Spleen (tissue), 11 donors: Measurements from ENCODE around the gene CENPP. TPM values are rescaled to one million over a fixed set of nuclear protein-coding genes. Genes with fewer than 3 reads are reported as not detected.

Experiments used
- DNase-seq: peaks from one replicate; pipeline ENCODE4 v3.0.0-alpha.2; 2020
- H3K27ac ChIP-seq, 8 donors: fragments of 200-600 bp; sonication (generic) in 7 of 8; 1 replicate in 4 of 8; 2 replicates in 4 of 8; pipeline versions ENCODE4 v1.5.0 to v1.8.0; 2016 to 2021; ENCODE audit warnings: inconsistent platforms in 4 of 8, mild to moderate bottlenecking in 4 of 8, moderate library complexity in 1 of 8
- H3K27me3 ChIP-seq, 7 donors: fragments of 200-600 bp; sonication (generic) in 6 of 7; replicated peaks in 1 of 7; 1 replicate in 4 of 7; 2 replicates in 3 of 7; pipeline versions ENCODE4 v1.5.0 to v1.8.0; 2016 to 2021; ENCODE audit warnings: inconsistent platforms in 3 of 7, mild to moderate bottlenecking in 1 of 7
- H3K36me3 ChIP-seq, 6 donors: fragments of 200-600 bp; sonication (generic) in 5 of 6; 1 replicate in 4 of 6; 2 replicates in 2 of 6; pipeline versions ENCODE4 v1.5.0 to v1.8.0; 2016 to 2021; ENCODE audit warnings: inconsistent platforms in 2 of 6
- H3K4me1 ChIP-seq, 6 donors: fragments of 200-600 bp; sonication (generic) in 5 of 6; 1 replicate in 3 of 6; 2 replicates in 3 of 6; pipeline versions ENCODE4 v1.5.0 to v1.8.0; 2016 to 2021; ENCODE audit warnings: inconsistent platforms in 3 of 6
- H3K4me3 ChIP-seq, 8 donors: fragments of 200-600 bp; sonication (generic) in 7 of 8; 1 replicate in 4 of 8; 2 replicates in 4 of 8; pipeline versions ENCODE4 v1.5.0 to v1.8.0; 2016 to 2021; ENCODE audit warnings: inconsistent platforms in 4 of 8, mild to moderate bottlenecking in 4 of 8, moderate library complexity in 2 of 8
- H3K9me3 ChIP-seq, 8 donors: fragments of 200-600 bp; sonication (generic) in 7 of 8; 1 replicate in 4 of 8; 2 replicates in 4 of 8; pipeline versions ENCODE4 v1.5.0 to v1.8.0; 2016 to 2021; ENCODE audit warnings: inconsistent platforms in 4 of 8
- POLR2A ChIP-seq, 3 donors: fragments of 450-650 bp; IDR thresholded peaks; one replicate each; pipeline ENCODE4 v1.5.1; 2017; ENCODE audit warnings: antibody characterized with exemption in 3 of 3, mild to moderate bottlenecking in 1 of 3
- POLR2AphosphoS5 ChIP-seq, 3 donors: sonication (generic); formaldehyde crosslinking; IDR thresholded peaks; one replicate each; pipeline ENCODE4 v1.5.1; 2017; ENCODE audit warnings: antibody characterized with exemption in 3 of 3
- WGBS, 5 donors: extraction: QIAGEN DNeasy Blood & Tissue Kit in 3 of 5; methylation state at CpG; one replicate each; pipeline versions ENCODE4 v1.1.5 to v1.1.7; 2013 to 2018; 5-methylcytosine and 5-hydroxymethylcytosine counted together
- intact Hi-C: fragments of 100-400 bp; cut with DNase I; formaldehyde crosslinking; loops from one replicate; pipeline ENCODE4 v1.15.0; 2023; ENCODE audit warnings: low total_unique reads
- polyA plus RNA-seq, 3 donors: library from polyadenylated mRNA; stranded (reverse); fragments of 200-250 nt; gene quantifications; one replicate each; pipeline ENCODE4 v1.2.1, GENCODE V29; 2013
- total RNA-seq, 7 donors: library from RNA; depleted of rRNA in 3 of 7; stranded (reverse); fragments of >200 nt in 3 of 7; fragmentation: NEBNext Ultra II Directional in 4 of 7; extraction: Animal tissue kit (Norgen Biotek cat#: 25700) in 4 of 7; gene quantifications; one replicate each; pipeline versions ENCODE4 v1.1.0 to v1.2.1, GENCODE V29; 2016 to 2021
- TF ChIP-seq, protein P1 (sequence below), 11 experiments: fragments of 200-600 bp in 7 of 11; fragments of 450-650 bp in 4 of 11; sonication (generic) in 4 of 11; IDR thresholded peaks in 8 of 11; conservative IDR thresholded peaks in 3 of 11; 1 replicate in 7 of 11; 2 replicates in 4 of 11; pipeline versions ENCODE4 v1.4.0 to v1.8.0; 2016 to 2021; ENCODE audit warnings: antibody characterized with exemption in 11 of 11, inconsistent platforms in 4 of 11, mild to moderate bottlenecking in 1 of 11
- donor health status: healthy with polysubstance abuse.
- donor health status: DM: no; HTN: no; CAD: no; lungs with moderate emphysema.
- donor health status: DM: no; HTN: no; CAD: no.
- donor health status: Bipolar disorder and iron deficiency.
- donor health status: healthy.
- donor health status: DM: no; HTN: no; CAD: no.
- donor health status: DM: yes; HTN: yes; CAD: no.

Gene CENPP
- total and polyA plus RNA-seq, 10 donors: 1.7 to 15.8 (median 6.2) TPM

DNA sequence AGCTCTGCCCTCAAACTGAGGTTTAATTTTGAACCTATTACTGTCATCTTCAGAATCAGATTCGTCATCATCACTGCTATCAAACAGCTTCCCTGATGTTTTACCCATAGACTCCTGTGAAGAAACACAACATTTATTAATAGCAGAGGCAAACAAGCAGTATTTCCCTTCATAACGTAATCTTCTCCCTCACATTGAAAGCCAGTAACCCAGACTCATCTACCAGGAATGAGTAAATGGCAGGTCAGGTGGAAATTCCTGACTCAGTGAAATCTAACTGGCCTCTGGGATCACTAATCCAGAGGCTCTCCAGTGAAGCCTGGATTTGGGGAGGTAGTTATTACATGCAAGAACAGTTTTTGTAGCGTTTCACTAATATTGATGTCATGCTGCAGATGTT lies 15.2 kb upstream of the CENPP start:
- Histone ChIP-seq H3K27ac (no peak overlapping the region), H3K9me3 (no peaks in the 10 kb centered on the region), H3K4me1 (peaks cover 0 to 11% (median 0%) of the 10 kb centered on the region in 6 donors), H3K4me3 (no peak overlapping the region), H3K36me3 (peaks cover 3 to 99% (median 64%) of the 10 kb centered on the region in 6 donors), H3K27me3 (no peaks in the 10 kb centered on the region)
- TF ChIP-seq POLR2AphosphoS5 (IDR thresholded peaks at IDR 0.05) (no peak), POLR2A (IDR thresholded peaks at IDR 0.05) (no peak)
- TF ChIP-seq, protein P1, sequence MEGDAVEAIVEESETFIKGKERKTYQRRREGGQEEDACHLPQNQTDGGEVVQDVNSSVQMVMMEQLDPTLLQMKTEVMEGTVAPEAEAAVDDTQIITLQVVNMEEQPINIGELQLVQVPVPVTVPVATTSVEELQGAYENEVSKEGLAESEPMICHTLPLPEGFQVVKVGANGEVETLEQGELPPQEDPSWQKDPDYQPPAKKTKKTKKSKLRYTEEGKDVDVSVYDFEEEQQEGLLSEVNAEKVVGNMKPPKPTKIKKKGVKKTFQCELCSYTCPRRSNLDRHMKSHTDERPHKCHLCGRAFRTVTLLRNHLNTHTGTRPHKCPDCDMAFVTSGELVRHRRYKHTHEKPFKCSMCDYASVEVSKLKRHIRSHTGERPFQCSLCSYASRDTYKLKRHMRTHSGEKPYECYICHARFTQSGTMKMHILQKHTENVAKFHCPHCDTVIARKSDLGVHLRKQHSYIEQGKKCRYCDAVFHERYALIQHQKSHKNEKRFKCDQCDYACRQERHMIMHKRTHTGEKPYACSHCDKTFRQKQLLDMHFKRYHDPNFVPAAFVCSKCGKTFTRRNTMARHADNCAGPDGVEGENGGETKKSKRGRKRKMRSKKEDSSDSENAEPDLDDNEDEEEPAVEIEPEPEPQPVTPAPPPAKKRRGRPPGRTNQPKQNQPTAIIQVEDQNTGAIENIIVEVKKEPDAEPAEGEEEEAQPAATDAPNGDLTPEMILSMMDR (IDR thresholded peaks at IDR 0.05 in 8 of 11, conservative IDR thresholded peaks at IDR 0.05 in 3 of 11): no peak
- intact Hi-C loops: no loop called here
- WGBS, 5 donors: 90 to 95% (median 93%) methylated on average over 3 of the region's 3 CpGs
- DNase-seq: no peak

- no peaks in the 10 kb centered on the region for H3K27me3 ChIP-seq
- TF ChIP-seq POLR2A (IDR thresholded peaks at IDR 0.05) (no peak), POLR2AphosphoS5 (IDR thresholded peaks at IDR 0.05) (no peak)
- TF ChIP-seq, protein P1 (IDR thresholded peaks at IDR 0.05 in 8 of 11, conservative IDR thresholded peaks at IDR 0.05 in 3 of 11): no peak
- 55 to 72% (median 66%) methylated on average over 6 of the region's 6 CpGs for WGBS, 5 donors
- H3K9me3 ChIP-seq: no peaks in the 10 kb centered on the region
- peaks cover 3 to 99% (median 67%) of the 10 kb centered on the region in 6 donors for H3K36me3 ChIP-seq
- intact Hi-C loops: no loop called here
- DNase-seq: no peak
- no peak overlapping the region for H3K27ac ChIP-seq
- no peak overlapping the region for H3K4me3 ChIP-seq
- peaks cover 0 to 11% (median 0%) of the 10 kb centered on the region in 6 donors for H3K4me1 ChIP-seq
Measured at GRCh38 chr9:92312887-92313623, 12.7 kb upstream of the CENPP start.

GRCh38 chr9:92313624-92314012 lies 12.1 kb upstream of the CENPP start:
- Histone ChIP-seq H3K36me3 (peaks cover 0 to 99% (median 67%) of the 10 kb centered on the region in 6 donors), H3K4me1 (peaks cover 0 to 11% (median 0%) of the 10 kb centered on the region in 6 donors), H3K27ac (no peak overlapping the region), H3K4me3 (no peak overlapping the region), H3K27me3 (no peaks in the 10 kb centered on the region), H3K9me3 (no peaks in the 10 kb centered on the region)
- DNase-seq: no peak
- 67 to 77% (median 71%) methylated on average over 2 of the region's 2 CpGs for WGBS, 5 donors
- intact Hi-C loops: no loop called here
- TF ChIP-seq POLR2A (IDR thresholded peaks at IDR 0.05): no peak
- no peak for TF ChIP-seq POLR2AphosphoS5 (IDR thresholded peaks at IDR 0.05)
- TF ChIP-seq, protein P1 (IDR thresholded peaks at IDR 0.05 in 8 of 11, conservative IDR thresholded peaks at IDR 0.05 in 3 of 11): no peak

GRCh38 chr9:92315456-92315855 lies 10.3 kb upstream of the CENPP start:
- Histone ChIP-seq H3K9me3 (no peaks in the 10 kb centered on the region), H3K27me3 (no peaks in the 10 kb centered on the region), H3K36me3 (peaks cover 5 to 99% (median 67%) of the 10 kb centered on the region in 6 donors), H3K4me1 (peaks cover 0 to 11% (median 0%) of the 10 kb centered on the region in 6 donors), H3K27ac (no peak overlapping the region), H3K4me3 (no peak overlapping the region)
- TF ChIP-seq, protein P1 (IDR thresholded peaks at IDR 0.05 in 8 of 11, conservative IDR thresholded peaks at IDR 0.05 in 3 of 11): no peak
- TF ChIP-seq POLR2A (IDR thresholded peaks at IDR 0.05) (no peak), POLR2AphosphoS5 (IDR thresholded peaks at IDR 0.05) (no peak)
- WGBS, 5 donors: 88 to 95% (median 93%) methylated on average over 5 of the region's 5 CpGs
- no peak for DNase-seq
- intact Hi-C loops: no loop called here
